Muscle of back (tissue), 11 donors: Measurements from ENCODE around the gene CYP46A1. TPM values are rescaled to one million over a fixed set of nuclear protein-coding genes. Genes with fewer than 3 reads are reported as not detected.

Experiments
- DNase-seq, 3 donors: peaks; one replicate each; pipeline versions ENCODE4 v3.0.0 to v3.0.0-alpha.2; 2013
- polyA plus RNA-seq, 10 donors: library from polyadenylated mRNA; unstranded; fragments of 120-200 nt; gene quantifications; one replicate each; pipeline ENCODE4 v1.2.1, GENCODE V29; 2013; ENCODE audit not compliant: insufficient read length in 10 of 10

Gene CYP46A1
- polyA plus RNA-seq, 10 donors, result 1.7 to 6.5 (median 3.3) TPM

DNA sequence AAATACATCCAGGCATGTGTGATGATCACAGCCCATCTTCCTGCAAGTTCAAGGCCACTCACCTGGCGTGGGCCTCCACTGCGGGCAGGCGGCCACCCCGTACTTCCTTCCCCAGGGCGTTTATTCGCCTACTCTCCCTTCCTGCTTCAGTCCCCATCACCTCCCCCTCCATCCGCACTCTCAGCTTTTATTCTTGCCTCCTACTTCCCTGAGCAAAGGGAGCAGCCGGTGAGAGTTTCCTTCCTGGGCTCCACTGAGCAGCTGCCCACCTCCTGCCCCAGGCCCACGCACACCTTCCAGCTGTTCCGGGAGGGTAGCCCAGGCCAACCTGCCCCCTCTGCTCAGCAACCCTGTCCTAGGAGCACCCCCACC is 4.1 kb downstream of the CYP46A1 start:
- DNase-seq, result no peak

DNA sequence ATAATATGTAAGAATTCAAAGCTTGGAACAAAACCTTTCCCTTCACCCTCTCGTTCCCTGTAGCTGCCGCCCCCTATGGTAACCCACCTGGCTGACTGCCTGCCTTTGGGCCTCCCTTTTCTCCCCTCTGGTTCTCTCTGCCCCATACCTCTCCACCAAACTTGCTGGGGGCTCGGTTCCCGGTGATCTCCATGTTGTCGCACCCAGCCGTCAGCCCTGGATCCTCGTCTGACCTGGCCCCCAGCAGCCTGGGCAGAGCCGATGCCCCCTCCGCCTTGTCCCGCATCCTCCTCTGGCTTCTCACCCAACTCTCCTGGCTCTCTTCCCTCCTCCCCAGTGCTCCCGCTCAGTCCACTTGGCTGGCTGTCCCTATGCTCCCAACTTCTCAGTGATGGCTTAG is 4.5 kb downstream of the CYP46A1 start:
- DNase-seq, result no peak

DNA sequence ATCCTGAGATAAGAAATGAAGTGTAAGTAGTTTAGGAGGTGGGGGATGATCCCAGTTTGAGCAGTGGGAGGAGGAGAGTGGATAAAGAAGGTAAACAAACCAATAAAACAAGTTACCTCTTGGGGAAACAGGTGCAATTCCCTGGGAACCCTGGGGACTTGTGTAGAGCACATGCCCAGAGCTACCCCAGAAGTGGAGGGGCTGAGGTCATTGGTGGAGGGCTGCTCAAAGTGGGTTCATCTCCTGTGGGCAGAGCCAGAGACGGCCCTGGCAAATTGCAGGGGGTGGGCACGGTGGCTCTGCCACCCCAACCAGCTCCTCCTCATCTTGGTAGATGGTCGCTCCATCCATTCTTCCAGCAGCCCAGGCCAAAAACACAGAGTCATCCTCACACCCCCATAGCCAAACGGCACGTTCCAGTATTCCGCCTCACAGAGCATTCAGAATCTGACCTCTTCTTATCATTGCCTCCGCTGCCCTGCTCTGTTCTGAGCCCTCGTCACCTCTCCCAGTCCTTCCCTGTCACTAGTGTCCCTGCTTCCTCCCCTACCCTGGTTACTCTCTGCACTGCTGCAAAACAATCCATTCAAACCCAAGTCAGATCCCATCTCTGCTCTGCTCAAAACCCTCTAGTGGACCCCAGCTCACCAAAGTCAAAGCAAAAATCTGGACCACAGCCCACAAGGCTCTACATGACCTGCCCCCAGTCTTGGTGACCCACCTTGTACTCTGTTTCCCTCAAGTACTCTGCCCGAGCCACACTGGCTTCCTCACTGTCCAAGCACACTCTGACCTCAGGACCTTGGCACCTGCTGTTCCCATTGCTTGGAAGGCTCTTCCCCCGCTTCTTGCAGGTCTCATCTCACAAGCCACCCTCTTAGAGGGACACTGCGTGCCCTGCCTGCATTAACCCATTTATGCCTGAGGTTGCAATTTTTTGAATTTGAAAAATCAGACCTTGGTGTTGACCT is 5.5 kb downstream of the CYP46A1 start:
- no peak for DNase-seq

- DNase-seq, result no peak
Measured at GRCh38 chr14:99690636-99691035, 6.5 kb downstream of the CYP46A1 start.

DNA sequence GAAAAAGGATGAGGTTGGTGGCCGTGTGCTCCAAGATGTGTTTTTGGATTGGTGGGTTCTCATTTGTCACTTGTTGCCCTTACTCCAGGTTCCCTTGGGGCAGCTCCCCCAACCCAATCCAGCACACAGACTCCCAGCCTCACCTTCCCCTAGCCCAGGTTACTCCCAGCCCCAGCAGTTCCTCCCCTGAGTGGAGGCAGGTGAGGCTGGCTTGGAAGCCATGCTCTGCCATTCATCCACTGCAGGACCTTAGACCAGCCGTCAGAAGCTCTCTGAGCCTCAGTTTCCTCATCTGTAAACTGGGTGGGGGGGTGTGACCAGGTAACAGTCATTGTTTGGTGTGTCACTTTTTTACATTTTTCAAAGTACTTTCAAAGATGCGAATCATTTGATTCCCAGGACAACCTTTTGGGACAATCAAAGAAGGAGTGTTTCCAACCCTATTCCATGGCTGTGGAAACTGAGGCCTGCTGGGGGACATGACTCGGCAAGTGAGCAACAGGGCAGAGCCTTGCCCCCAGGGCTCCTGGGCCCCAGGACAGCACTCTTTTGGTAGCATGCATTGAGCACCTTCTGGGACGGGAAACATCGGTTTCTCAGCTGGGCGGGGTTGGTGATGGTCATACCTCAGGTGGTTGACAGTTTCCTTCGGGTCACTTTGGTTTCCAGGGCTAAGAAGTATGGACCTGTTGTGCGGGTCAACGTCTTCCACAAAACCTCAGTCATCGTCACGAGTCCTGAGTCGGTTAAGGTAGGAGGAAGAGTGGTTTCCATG is 7.2 kb downstream of the CYP46A1 start:
- no peak for DNase-seq

GRCh38 chr14:99693918-99694317 is 9.8 kb downstream of the CYP46A1 start:
- no peak for DNase-seq

- DNase-seq, result no peak
Measured at GRCh38 chr14:99696929-99697328, 12.8 kb downstream of the CYP46A1 start.

DNA sequence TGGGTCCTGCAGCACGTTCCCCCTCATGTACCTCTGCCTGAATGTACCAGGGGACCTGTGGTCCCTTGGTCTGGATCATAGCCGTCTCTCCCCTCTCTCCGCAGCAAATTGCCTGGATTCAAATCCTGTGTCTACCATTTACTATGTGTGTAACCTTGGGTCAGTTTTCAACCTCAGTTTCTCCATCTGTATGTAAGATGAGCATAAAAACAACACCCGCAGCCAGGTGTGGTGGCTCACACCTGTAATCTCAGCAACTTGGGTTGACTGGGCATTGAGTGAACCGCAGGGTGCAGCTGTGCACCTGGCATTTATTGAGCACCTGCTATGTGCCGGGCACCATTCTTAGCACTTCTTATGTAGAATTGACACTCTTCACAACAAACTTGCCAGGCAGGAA is 14.1 kb downstream of the CYP46A1 start:
- no peak for DNase-seq

GRCh38 chr14:99698642-99699041 is 14.5 kb downstream of the CYP46A1 start:
- DNase-seq, result no peak

DNA sequence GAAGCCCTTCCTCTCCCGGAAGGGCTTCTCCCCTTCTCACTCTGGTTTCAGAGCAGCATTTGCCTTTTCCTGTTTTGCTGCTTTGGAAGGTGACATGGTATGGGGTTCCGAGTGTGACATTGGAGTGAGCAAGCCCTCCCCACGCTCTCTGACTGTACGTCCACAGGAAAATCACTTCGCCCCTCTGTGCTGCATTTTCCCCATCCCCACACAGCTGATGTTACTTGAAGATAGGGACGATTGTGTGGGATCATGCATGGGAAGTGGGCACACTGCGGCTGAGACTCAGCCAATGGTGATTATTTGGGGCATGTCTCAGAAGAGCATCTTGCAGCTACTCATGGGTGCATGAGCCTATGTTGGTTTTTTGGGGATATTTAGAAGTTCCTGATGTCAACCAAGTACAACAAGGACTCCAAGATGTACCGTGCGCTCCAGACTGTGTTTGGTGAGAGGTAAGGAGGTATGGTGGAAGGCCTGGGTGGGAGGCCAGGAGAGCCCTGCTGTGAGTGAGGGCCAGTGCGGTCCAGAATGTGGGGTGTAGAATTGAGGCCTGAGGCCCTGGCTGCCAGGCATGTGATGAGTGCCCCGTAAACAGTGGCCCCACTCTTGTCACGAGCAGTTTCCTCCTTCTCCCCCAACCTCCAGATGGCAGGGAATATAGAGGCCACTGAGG is 15.1 kb downstream of the CYP46A1 start:
- no peak for DNase-seq

DNA sequence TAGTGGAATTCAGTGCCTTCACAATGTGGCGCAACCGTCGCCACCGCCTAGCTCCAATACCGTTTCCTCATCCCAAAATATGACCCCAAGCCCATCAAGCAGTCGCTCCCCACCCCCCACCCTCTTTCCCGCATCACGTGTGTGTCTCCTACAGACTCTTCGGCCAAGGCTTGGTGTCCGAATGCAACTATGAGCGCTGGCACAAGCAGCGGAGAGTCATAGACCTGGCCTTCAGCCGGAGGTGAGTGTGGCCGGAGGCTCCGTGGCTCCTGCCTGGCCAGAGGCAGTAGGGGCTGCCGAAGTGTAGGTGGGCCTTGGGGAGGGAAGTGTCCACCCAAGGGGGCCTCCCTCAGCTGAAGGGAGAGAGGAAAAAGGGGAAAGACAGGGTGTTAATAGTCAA is 15.8 kb downstream of the CYP46A1 start:
- DNase-seq, result no peak

GRCh38 chr14:99700379-99700778 is 16.3 kb downstream of the CYP46A1 start:
- no peak for DNase-seq

GRCh38 chr14:99701260-99701659 is 17.2 kb downstream of the CYP46A1 start:
- no peak for DNase-seq

DNA sequence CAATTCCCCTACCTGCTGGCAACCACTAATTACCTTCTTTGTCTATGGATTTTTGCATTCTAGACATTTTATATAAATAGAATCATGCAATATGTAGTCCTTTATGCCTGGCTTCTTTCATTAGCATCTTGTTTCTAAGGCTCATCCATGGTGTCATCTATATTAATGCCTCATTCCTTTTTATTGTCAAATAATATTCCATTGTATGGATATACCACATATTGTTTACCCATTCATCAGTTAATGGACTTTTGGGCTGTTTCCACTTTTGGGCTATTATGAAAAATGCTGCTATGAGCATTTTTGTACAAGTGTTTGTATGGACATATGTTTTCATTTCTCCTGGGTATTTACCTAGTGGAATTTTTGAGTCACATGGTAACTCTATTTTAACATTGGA is 18.0 kb downstream of the CYP46A1 start:
- DNase-seq, result no peak

GRCh38 chr14:99703381-99703780 is 19.3 kb downstream of the CYP46A1 start:
- DNase-seq, result no peak

DNA sequence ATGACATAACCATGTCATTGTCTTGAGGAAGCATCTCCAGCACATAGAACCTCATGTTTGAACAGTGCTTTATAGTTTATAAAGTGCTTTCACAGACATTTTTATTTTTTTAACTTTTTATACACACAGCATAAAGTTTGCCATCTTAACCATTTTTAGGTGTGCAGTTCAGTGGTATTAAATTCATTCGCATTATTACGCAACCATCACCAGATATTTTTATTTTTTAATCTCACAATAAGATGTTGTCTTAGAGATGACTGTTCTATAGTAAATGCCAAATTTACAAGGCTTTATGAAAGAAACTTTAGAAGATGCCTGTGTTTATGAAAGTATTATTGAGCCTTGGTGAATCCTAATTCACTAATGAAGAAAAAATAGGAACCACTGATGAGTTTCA is 19.9 kb downstream of the CYP46A1 start:
- DNase-seq, result no peak

DNA sequence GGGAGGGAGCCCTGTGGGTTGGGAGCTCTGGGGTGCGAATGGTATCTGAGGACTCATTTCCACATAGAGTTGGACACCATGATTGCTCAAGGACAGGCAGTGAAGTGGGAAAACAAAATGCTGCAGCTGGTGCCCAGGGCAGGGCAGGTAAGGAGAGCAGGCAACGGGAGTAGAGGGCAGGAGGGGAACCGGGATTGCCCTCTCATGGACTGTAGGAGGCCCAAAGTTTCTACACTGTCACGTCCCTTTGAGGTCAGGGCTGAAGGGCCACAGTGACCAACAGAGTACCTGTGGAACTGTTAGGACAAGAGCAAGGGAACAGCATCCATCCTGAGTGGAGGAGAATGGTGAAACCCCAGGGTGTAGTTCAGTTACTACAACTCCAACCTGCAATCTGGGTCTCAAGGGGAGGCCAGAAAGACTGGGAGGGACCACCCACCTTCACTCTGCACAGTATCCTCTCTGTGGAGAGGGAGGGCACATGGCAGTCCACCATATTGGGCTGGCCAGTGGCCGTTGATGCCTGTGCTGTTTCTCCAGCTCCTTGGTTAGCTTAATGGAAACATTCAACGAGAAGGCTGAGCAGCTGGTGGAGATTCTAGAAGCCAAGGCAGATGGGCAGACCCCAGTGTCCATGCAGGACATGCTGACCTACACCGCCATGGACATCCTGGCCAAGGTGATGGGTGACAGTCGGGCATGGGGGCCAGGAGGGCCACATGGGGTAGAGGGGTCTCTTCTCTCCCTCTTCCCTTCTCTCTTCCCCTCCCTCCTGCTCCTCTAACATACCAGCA is 22.2 kb downstream of the CYP46A1 start:
- no peak for DNase-seq

GRCh38 chr14:99707420-99707819 is 23.3 kb downstream of the CYP46A1 start:
- DNase-seq, result no peak

- no peak for DNase-seq
Measured at GRCh38 chr14:99707921-99708320, 23.8 kb downstream of the CYP46A1 start.

DNA sequence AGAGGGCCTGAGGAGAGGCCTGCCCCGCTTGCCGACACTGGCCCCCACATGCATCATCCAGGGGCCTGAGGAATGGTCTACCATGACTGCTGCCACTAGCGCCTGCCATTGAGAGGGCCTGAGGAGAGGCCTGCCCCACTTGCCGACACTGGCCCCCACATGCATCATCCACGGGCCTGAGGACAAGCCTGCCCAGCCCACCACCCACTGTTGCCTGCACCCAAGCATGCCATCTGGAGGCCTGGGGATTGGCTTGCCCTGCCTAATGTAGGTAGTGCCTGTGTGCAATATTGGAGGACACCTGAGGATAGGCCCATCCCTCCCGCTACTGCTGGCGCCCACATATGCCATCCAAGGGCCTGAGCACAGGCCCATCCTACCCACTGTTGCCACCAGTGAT is 24.4 kb downstream of the CYP46A1 start:
- no peak for DNase-seq

GRCh38 chr14:99713972-99714371 is 29.9 kb downstream of the CYP46A1 start:
- DNase-seq, result no peak
